Ovary (tissue), 3 donors: Measurements from ENCODE around the gene RPL22.

Experiments
- CTCF ChIP-seq, 3 donors: fragments of 450-650 bp in 2 of 3; fragments of 200-600 bp in 1 of 3; IDR thresholded peaks; one replicate each; pipeline versions ENCODE4 v1.5.1 to v1.8.0; 2016 to 2022; ENCODE audit warnings: antibody characterized with exemption in 3 of 3, mild to moderate bottlenecking in 1 of 3
- EP300 ChIP-seq: sonication (generic); formaldehyde crosslinking; IDR thresholded peaks from one replicate; pipeline ENCODE4 v1.6.1; 2017; ENCODE audit warnings: antibody characterized with exemption
- POLR2A ChIP-seq: fragments of 450-650 bp; IDR thresholded peaks from one replicate; pipeline ENCODE4 v1.6.1; 2017; ENCODE audit warnings: antibody characterized with exemption, mild to moderate bottlenecking, moderate library complexity
- donor health status: DM: no; HTN: no; CAD: no.

GRCh38 chr1:6246497-6247467 lies 47.4 kb upstream of the RPL22 start:
- peak; percentile 85 to 96 (median 95) for TF ChIP-seq CTCF (IDR thresholded peaks at IDR 0.05)
- no peak for TF ChIP-seq POLR2A
- TF ChIP-seq EP300 = no peak
